A549 (cell line): ENCODE results near the gene NDUFA11.

Experiments
- BHLHE40 ChIP-seq: IDR thresholded peaks from 2 replicates; pipeline ENCODE4 v1.6.1; 2012; ENCODE audit warnings: low read depth, low read length, inconsistent platforms
- CTCF ChIP-seq: fragments of >200 bp; sonication (Bioruptor Twin); formaldehyde crosslinking; IDR thresholded peaks from 3 replicates; pipeline ENCODE4 v1.5.1; 2016
- EP300 ChIP-seq, 2 experiments: fragments of >200 bp; sonication (Bioruptor Twin); formaldehyde crosslinking; IDR thresholded peaks; 2 replicates in 1 of 2; 3 replicates in 1 of 2; pipeline ENCODE4 v1.6.1; 2016 to 2017
- HDAC2 ChIP-seq: fragments of 200-600 bp; sonication (generic); IDR thresholded peaks from 2 replicates; pipeline ENCODE4 v1.6.1; 2016
- POLR2A ChIP-seq: IDR thresholded peaks from 2 replicates; pipeline ENCODE4 v1.6.1; 2012; ENCODE audit warnings: mild to moderate bottlenecking, low read length
- POLR2AphosphoS2 ChIP-seq: conservative IDR thresholded peaks from 2 replicates; pipeline ENCODE4 v1.6.1; 2012; ENCODE audit warnings: low read length, improper control_type of control experiment, inconsistent platforms
- RCOR1 ChIP-seq: fragments of 150-350 bp; IDR thresholded peaks from 2 replicates; pipeline ENCODE4 v1.6.1; 2014; ENCODE audit warnings: antibody characterized with exemption, low read length, low read depth
- REST ChIP-seq: fragments of 200-600 bp; sonication (generic); IDR thresholded peaks from 2 replicates; pipeline ENCODE4 v1.6.1; 2016; ENCODE audit warnings: antibody characterized with exemption, mild to moderate bottlenecking, moderate library complexity
- RFX5 ChIP-seq: fragments of 450-650 bp; IDR thresholded peaks from 2 replicates; pipeline ENCODE4 v1.7.1; 2014; ENCODE audit warnings: antibody characterized with exemption, mild to moderate bottlenecking, moderate library complexity
- ZFP36 ChIP-seq: fragments of 450-650 bp; IDR thresholded peaks from 2 replicates; pipeline ENCODE4 v1.6.1; 2014; ENCODE audit warnings: borderline replicate concordance; ENCODE audit not compliant: partially characterized antibody

- TF ChIP-seq CTCF (no peak), REST (no peak), POLR2A (no peak), HDAC2 (no peak), RCOR1 (no peak), RFX5 (no peak), POLR2AphosphoS2 (no peak), ZFP36 (no peak), BHLHE40 (no peak), EP300 (IDR thresholded peaks at IDR 0.05) (no peak)
Measured at GRCh38 chr19:5915782-5916165, 12.2 kb upstream of the NDUFA11 start.
